ENCODE results near the gene PHYH. TPM values are rescaled to one million over a fixed set of nuclear protein-coding genes. Genes with fewer than 3 reads are reported as not detected.

Gene PHYH
- total RNA-seq, 1 experiment from 2014 or later: 52.3 TPM

DNA sequence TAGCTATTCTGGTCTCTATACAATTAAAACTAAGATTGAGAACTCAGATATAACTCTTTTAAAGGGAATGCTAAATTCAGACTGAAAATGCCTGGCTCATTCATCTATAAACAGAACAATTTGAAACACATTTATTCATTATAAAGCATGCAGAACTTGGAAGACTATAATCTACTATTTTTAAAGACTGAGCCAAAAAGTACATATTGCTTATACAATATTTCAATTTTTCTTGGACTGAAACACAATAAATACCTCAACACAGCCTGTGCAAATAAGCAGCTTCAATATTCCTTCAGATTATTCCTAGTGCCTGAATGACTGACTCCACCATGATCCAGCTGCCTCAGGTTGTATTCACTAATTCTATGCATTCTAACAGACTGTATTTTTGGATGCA lies 15.5 kb upstream of the PHYH start:
- Histone ChIP-seq H3K9me3 (no peaks in the 10 kb centered on the region), H3K4me1 (0 out of 2 replicates have a peak, but pooled peaks cover 3% of the 10 kb centered on the region), H3K36me3 (ENCODE audit: control insufficient read depth, insufficient read depth, low read length) (no peaks in the 10 kb centered on the region), H3K27me3 (replicated peaks; ENCODE audit: control insufficient read depth, insufficient read depth, low read length) (no peaks in the 10 kb centered on the region), H3K4me3 (ENCODE audit: low read depth, low read length) (no peak overlapping the region)
- Mint-ChIP-seq H3K27me3 (ENCODE audit: insufficient read depth, unreplicated experiment) (no peaks in the 10 kb centered on the region), H3K9me3 (ENCODE audit: unreplicated experiment) (no peaks in the 10 kb centered on the region), H3K27ac (ENCODE audit: unreplicated experiment) (no peak overlapping the region), H3K36me3 (ENCODE audit: insufficient read depth, unreplicated experiment) (peaks cover 20% of the 10 kb centered on the region), H3K4me1 (ENCODE audit: low read depth, unreplicated experiment) (peaks cover 7% of the 10 kb centered on the region), H3K4me3 (ENCODE audit: unreplicated experiment) (no peak overlapping the region)
- intact Hi-C loops (cut with micrococcal nuclease; ENCODE audit: unreplicated experiment): no loop called here
- no TSS peak for BruUV-seq (replicated peaks)
- POLR2A ChIA-PET: interaction anchor here (0.6 to 1.1 kb wide), 2 partner anchors 13 to 486 kb away, joined by 3 read pairs; no protein-coding TSS in a partner anchor
- CTCF ChIA-PET: no interaction called here
- TF ChIP-seq, protein P1, sequence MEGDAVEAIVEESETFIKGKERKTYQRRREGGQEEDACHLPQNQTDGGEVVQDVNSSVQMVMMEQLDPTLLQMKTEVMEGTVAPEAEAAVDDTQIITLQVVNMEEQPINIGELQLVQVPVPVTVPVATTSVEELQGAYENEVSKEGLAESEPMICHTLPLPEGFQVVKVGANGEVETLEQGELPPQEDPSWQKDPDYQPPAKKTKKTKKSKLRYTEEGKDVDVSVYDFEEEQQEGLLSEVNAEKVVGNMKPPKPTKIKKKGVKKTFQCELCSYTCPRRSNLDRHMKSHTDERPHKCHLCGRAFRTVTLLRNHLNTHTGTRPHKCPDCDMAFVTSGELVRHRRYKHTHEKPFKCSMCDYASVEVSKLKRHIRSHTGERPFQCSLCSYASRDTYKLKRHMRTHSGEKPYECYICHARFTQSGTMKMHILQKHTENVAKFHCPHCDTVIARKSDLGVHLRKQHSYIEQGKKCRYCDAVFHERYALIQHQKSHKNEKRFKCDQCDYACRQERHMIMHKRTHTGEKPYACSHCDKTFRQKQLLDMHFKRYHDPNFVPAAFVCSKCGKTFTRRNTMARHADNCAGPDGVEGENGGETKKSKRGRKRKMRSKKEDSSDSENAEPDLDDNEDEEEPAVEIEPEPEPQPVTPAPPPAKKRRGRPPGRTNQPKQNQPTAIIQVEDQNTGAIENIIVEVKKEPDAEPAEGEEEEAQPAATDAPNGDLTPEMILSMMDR (IDR thresholded peaks at IDR 0.05; ENCODE audit: insufficient read depth in 1 of 2, low read depth in 1 of 2, low read length in 1 of 2, severe bottlenecking in 1 of 2, unreplicated experiment in 1 of 2): no peak
- DNase-seq: no peak

DNA sequence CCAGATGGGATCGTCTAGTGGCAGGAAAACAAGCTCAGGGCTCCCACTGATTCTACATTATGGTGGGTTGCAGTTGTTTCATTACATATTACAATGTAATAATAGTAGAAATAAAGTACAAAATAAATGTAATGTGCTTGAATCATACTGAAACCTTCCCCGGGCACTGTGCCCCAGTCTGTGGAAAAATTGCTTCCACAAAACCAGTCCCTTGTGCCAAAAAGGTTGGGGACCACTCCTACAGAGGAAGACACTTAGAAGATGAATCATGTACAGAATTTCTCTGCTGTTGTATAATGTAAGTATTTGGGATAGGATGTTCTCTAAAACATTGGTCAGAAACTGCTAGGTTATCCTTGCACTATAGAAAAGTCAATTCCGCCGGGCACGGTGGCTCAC lies 11.3 kb upstream of the PHYH start:
- TF ChIP-seq, protein P1 (IDR thresholded peaks at IDR 0.05; ENCODE audit: insufficient read depth in 1 of 2, low read depth in 1 of 2, low read length in 1 of 2, severe bottlenecking in 1 of 2, unreplicated experiment in 1 of 2): no peak
- no peaks in the 10 kb centered on the region for H3K4me1 Mint-ChIP-seq (ENCODE audit: low read depth, unreplicated experiment)
- ChIA-PET POLR2A (no interaction called here), CTCF (no interaction called here)
- no peak overlapping the region for H3K27ac Mint-ChIP-seq (ENCODE audit: unreplicated experiment)
- no peaks in the 10 kb centered on the region for H3K9me3 ChIP-seq
- DNase-seq: no peak
- H3K36me3 ChIP-seq (ENCODE audit: control insufficient read depth, insufficient read depth, low read length): no peaks in the 10 kb centered on the region
- no peaks in the 10 kb centered on the region for H3K27me3 ChIP-seq (replicated peaks; ENCODE audit: control insufficient read depth, insufficient read depth, low read length)
- H3K9me3 Mint-ChIP-seq (ENCODE audit: unreplicated experiment): no peaks in the 10 kb centered on the region
- no peaks in the 10 kb centered on the region for H3K27me3 Mint-ChIP-seq (ENCODE audit: insufficient read depth, unreplicated experiment)
- H3K4me3 Mint-ChIP-seq (ENCODE audit: unreplicated experiment): no peak overlapping the region
- intact Hi-C loops (cut with micrococcal nuclease; ENCODE audit: unreplicated experiment): no loop called here
- H3K4me3 ChIP-seq (ENCODE audit: low read depth, low read length): no peak overlapping the region
- no TSS peak for BruUV-seq (replicated peaks)
- no peaks in the 10 kb centered on the region for H3K36me3 Mint-ChIP-seq (ENCODE audit: insufficient read depth, unreplicated experiment)
- 0 out of 2 replicates have a peak, but pooled peaks cover 3% of the 10 kb centered on the region for H3K4me1 ChIP-seq

DNA sequence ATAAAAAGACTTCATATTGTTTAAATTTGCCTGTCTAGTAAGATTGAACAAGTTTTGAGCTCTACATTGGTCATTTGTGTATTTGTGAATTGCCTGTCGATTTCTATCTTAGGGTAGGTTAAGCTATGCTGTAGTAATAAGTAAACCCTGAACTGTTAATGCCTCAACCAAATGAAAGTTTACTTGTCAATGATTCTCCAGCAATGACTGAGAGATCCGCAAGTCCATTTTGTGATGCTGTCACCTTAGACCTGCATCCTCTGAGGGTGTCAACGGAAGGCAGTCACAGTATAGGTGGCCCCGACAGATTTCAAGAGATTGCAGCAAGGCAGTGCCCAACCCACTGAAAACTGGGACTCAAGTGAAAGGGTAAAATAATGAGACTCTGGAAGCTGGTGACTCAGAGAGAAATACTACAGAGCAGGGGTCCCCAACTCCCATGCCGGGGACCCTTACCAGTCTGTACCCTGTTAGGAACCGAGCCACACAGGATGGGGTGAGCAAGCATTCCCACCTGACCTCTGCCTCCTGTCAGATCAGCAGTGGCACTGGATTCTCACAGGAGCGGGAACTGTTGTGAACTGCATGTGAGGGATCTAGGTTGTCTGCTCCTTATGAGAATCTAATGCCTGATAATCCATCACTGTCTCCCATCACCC lies 10.8 kb upstream of the PHYH start:
- H3K27me3 Mint-ChIP-seq (ENCODE audit: insufficient read depth, unreplicated experiment): no peaks in the 10 kb centered on the region
- POLR2A ChIA-PET: no interaction called here
- H3K27ac Mint-ChIP-seq (ENCODE audit: unreplicated experiment): no peak overlapping the region
- intact Hi-C loops (cut with micrococcal nuclease; ENCODE audit: unreplicated experiment): no loop called here
- no TSS peak for BruUV-seq (replicated peaks)
- no peaks in the 10 kb centered on the region for H3K4me1 Mint-ChIP-seq (ENCODE audit: low read depth, unreplicated experiment)
- Histone ChIP-seq H3K36me3 (ENCODE audit: control insufficient read depth, insufficient read depth, low read length) (no peaks in the 10 kb centered on the region), H3K4me3 (ENCODE audit: low read depth, low read length) (no peak overlapping the region), H3K27me3 (replicated peaks; ENCODE audit: control insufficient read depth, insufficient read depth, low read length) (no peaks in the 10 kb centered on the region), H3K4me1 (0 out of 2 replicates have a peak, but pooled peaks cover 3% of the 10 kb centered on the region), H3K9me3 (no peaks in the 10 kb centered on the region)
- CTCF ChIA-PET: interaction anchor here (0.6 kb wide), 1 partner anchor 104 kb away, joined by 4 read pairs; no protein-coding TSS in a partner anchor
- no peaks in the 10 kb centered on the region for H3K9me3 Mint-ChIP-seq (ENCODE audit: unreplicated experiment)
- no peak for DNase-seq
- TF ChIP-seq, protein P1 (IDR thresholded peaks at IDR 0.05; ENCODE audit: insufficient read depth in 1 of 2, low read depth in 1 of 2, low read length in 1 of 2, severe bottlenecking in 1 of 2, unreplicated experiment in 1 of 2): no peak
- no peak overlapping the region for H3K4me3 Mint-ChIP-seq (ENCODE audit: unreplicated experiment)
- no peaks in the 10 kb centered on the region for H3K36me3 Mint-ChIP-seq (ENCODE audit: insufficient read depth, unreplicated experiment)

Data from Caco-2 (cell line).